Measurements from ENCODE around the gene SOST.

SOST gene

GRCh38 chr17:43741636-43742035 is 17.0 kb downstream of the SOST start:
- DNase-seq (ENCODE audit: low spot score): no peak

- peak; percentile 73 for DNase-seq (ENCODE audit: low spot score)
These were observed 18.1 kb downstream of the SOST start for GRCh38 chr17:43740541-43740940.

- DNase-seq (ENCODE audit: low spot score): no peak
These were observed 20.9 kb downstream of the SOST start for GRCh38 chr17:43737722-43738121.

GRCh38 chr17:43736389-43736788 is 22.2 kb downstream of the SOST start:
- DNase-seq (ENCODE audit: low spot score): no peak

- peak; percentile 84 for DNase-seq (ENCODE audit: low spot score)
These were observed 24.2 kb downstream of the SOST start for GRCh38 chr17:43734376-43734775.

- no peak for DNase-seq (ENCODE audit: low spot score)
These were observed 24.6 kb downstream of the SOST start for GRCh38 chr17:43733956-43734355.

- DNase-seq (ENCODE audit: low spot score): peak; percentile 56
These were observed 25.6 kb downstream of the SOST start for GRCh38 chr17:43732958-43733357.

- no peak for DNase-seq (ENCODE audit: low spot score)
These were observed 30.5 kb downstream of the SOST start for GRCh38 chr17:43728081-43728480.

GRCh38 chr17:43723697-43724359 is 34.8 kb downstream of the SOST start:
- peak; percentile 73 for DNase-seq (ENCODE audit: low spot score)

GRCh38 chr17:43722870-43723665 is 35.5 kb downstream of the SOST start:
- DNase-seq (ENCODE audit: low spot score): no peak

GRCh38 chr17:43722269-43722619 is 36.3 kb downstream of the SOST start:
- no peak for DNase-seq (ENCODE audit: low spot score)

GRCh38 chr17:43721537-43722268 is 36.9 kb downstream of the SOST start:
- peak; percentile 34 for DNase-seq (ENCODE audit: low spot score)

- DNase-seq (ENCODE audit: low spot score): peak; percentile 87
These were observed 38.1 kb downstream of the SOST start for GRCh38 chr17:43720311-43721060.

GRCh38 chr17:43719578-43719977 is 39.0 kb downstream of the SOST start:
- no peak for DNase-seq (ENCODE audit: low spot score)

GRCh38 chr17:43718544-43718943 is 40.0 kb downstream of the SOST start:
- no peak for DNase-seq (ENCODE audit: low spot score)

- DNase-seq (ENCODE audit: low spot score): no peak
These were observed 40.7 kb downstream of the SOST start for GRCh38 chr17:43717913-43718312.

- DNase-seq (ENCODE audit: low spot score): peak; percentile 46
These were observed 44.0 kb downstream of the SOST start for GRCh38 chr17:43714465-43715149.

- DNase-seq (ENCODE audit: low spot score): peak; percentile 84
These were observed 45.0 kb downstream of the SOST start for GRCh38 chr17:43713494-43714162.

GRCh38 chr17:43712397-43712796 is 46.2 kb downstream of the SOST start:
- DNase-seq (ENCODE audit: low spot score): no peak

GRCh38 chr17:43710101-43710500 is 48.5 kb downstream of the SOST start:
- no peak for DNase-seq (ENCODE audit: low spot score)

- DNase-seq (ENCODE audit: low spot score): no peak
These were observed 49.4 kb downstream of the SOST start for GRCh38 chr17:43709210-43709609.

Data from AG20443 (cell line).